Endometrium (tissue), 2 donors: ENCODE data around the gene SLC48A1.

Experiments used
- FAIRE-seq: peaks from 2 replicates; lab custom pipeline; 2012; peaks lifted over from hg19 to GRCh38; lab: Jason Lieb, UNC
- donor health status: control.
- donor health status: control.

The SLC48A1 gene

GRCh38 chr12:47773062-47773857 is at the start of gene SLC48A1:
Gene SLC48A1 (plus strand): TSS chr12:47773238. CDS start chr12:47773305, 67 bp downstream.
- no peak for FAIRE-seq

GRCh38 chr12:47725091-47725772 is 47.8 kb upstream of the SLC48A1 start, which contains the start of gene ENDOU:
Gene ENDOU (minus strand): TSS chr12:47725490. CDS start chr12:47725413, 77 bp downstream.
- FAIRE-seq = no peak

DNA sequence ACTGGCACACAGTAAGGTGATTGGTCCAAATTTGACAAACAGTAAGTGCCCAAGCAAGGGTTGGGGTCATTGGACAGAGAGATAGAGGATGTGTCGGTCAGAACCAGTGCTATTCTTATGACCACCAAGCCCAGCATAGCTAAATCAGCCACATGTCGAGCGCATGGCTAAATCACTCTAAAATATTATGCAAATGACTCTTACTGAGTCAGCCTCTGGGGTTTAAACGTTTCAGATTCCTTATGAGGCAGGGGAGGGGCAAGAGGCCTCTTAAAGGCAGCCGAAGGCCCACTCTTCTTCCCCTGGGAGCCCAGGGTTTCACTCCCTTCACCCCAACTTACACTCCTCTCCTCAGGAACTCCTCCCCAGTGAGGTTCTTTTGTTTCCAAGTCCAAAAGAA is 47.1 kb upstream of the SLC48A1 start:
- FAIRE-seq = no peak

- FAIRE-seq = no peak
Measured at GRCh38 chr12:47729233-47729632, 43.8 kb upstream of the SLC48A1 start.

GRCh38 chr12:47730341-47730744 is 42.7 kb upstream of the SLC48A1 start:
- no peak for FAIRE-seq

- FAIRE-seq = no peak
Measured at GRCh38 chr12:47731723-47732122, 41.3 kb upstream of the SLC48A1 start.

- no peak for FAIRE-seq
Measured at GRCh38 chr12:47732504-47732903, 40.5 kb upstream of the SLC48A1 start.

DNA sequence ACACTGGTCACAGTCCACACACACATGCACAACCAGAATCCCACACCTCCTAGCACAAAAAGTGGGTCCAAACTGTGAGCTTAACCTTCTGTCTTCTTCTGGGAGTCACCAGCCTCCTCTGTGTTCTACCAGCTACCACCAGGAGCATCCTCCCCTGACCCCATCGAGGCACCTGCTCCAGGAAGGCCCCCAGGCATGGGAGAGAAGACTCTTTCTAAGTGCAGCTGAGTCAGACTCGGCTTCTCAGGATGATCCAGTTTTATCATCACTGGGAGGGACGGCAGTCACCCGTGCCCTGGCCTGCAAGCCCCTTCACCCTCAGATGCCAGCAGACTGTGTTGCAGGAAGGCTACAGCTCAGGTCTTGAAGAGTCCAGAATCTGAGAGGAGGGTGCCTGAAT is 39.9 kb upstream of the SLC48A1 start:
- no peak for FAIRE-seq

DNA sequence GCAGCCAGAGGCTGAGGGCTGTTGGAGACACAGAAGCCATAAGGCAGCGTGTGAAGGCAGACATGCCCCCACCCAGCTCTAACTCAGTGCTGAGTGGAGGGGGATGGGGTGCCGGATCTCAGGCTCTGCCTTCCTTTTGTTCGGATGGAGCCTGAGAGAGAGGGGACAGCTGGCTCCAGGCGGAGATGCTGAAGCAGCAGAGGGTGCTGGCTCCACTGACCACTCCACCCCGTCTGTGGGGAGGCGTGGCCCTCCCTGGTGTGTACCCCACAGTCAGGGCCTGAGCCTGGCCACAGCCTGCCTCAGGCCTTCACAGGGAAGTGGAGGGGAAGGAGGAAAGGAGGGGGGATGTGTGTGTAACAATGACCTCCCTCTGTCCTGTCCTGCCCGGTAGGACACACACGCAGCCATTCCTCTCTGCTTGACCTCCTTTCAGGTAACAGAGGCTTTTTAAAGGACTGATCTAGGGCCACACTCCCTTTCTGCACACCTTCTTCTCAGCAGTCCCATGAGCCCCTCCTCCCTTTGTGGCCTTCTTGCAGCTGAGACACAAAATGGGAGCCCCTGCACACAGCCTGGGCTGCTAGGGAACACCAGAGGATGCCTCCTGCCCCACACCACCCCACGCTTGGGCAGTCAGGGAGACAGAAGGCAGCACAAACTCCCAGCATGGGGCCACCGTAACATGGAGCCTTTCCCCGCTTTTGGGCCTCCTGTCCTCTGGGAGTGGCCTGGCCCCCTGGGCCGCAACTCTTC is 38.1 kb upstream of the SLC48A1 start:
- FAIRE-seq = no peak

DNA sequence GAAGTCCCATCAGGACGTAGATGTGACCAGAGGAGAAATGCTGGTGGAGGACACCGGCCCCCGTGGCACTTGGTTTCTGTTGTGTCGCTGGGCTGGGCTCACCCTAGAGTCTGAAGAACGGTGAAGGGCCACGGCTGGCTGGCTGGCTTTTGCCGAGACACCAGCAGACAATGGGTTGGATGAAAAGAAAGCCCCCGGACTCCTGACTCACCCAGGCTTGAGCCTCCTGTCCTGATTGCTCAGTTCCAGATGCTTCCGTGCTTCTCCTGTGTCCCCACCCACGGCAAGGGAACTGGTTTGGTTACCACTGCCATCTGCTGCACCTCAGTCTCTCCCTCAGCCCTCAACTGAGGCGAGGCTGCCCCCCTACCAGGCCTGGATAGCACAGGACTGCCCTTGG is 37.4 kb upstream of the SLC48A1 start:
- no peak for FAIRE-seq

DNA sequence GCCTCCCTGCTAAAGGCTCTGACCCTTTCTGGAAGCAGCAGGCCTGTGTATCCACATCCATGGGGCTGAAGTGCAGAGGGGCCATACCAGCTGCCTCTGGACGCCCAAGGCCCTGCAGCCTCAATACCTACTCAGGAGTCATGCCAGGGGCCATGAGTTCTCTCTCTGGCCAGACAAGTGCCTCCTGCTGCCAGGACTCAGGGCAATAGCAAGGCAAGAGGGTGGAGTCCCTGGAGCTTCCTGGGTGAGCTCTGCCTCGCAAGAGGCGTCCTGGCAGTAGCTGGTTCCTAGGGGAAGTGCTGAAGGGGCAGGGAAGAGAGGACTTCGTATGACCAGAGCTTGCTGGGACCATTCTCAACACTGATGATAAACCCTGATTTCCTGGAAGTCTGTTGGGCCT is 36.8 kb upstream of the SLC48A1 start:
- no peak for FAIRE-seq

DNA sequence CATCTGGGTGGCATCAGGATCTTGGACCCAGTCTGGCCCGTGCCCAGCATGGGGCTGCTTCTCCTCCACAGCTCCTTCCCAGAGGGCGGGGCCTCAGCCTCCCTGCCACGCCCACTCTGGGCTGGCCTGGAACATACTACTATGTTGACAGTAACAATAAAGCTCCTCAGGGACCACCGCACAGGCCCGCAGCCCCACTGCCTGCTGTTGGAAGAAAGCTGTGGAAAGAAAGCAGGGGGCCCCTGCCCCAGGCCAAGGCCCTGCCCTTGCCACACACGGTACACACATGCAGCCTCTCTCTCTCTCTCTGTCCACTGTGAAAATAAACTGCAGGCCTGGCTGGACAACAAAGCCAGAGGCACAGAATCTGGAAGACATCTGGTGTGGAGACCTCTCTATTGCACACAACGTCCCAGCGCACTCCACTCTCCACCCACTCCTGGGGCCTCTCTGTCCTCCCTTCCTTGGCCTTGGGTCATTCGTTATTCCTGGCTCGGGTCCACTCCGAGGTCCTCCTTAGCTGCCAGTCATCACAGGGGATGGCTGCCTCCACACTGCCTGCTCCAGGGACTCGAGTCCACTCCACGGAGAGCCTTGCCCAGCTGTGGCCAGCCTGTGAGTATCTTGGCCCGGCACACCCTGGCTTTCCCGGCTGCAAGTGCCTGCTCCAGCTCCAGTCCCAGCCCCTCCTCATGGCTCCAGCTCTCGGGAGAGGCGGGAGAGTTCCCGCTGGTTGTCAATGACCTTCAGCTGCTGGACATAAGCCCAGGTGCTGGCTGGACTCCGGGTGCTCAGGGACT is 36.0 kb upstream of the SLC48A1 start:
- no peak for FAIRE-seq

DNA sequence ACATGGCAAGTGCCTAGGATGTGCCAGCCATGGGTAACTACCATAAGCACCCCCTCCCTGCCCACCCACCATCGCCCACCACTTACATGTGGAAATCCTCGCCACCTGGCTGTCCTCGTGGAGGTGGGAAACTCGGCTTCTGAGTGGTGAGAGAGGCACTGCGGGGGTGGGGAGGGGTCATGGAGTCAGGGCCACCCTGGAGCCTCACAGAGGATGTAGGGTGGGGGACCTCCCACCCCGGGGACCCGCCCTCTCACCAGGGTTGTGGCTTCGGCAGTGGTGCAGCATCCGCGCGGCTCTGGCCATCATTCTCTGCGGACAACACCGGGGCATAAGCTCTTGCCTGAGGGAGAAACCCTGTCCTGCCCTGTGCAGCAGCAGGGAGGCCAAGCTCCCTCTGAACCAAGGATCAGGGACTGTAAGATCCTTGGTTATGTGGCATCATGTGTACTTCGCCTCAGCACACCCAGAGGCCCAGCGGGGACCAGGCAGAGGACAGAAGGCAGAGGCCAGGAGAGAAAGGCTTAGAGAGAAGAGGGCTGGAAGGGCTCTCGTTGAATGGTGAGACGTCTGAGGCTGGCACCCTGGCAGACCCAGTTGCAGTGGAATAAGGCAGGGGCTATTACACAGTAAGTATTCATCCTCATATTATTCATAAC is 35.0 kb upstream of the SLC48A1 start:
- FAIRE-seq = no peak

- FAIRE-seq = no peak
Measured at GRCh38 chr12:47739297-47739696, 33.7 kb upstream of the SLC48A1 start.

- no peak for FAIRE-seq
Measured at GRCh38 chr12:47739979-47740378, 33.1 kb upstream of the SLC48A1 start.

GRCh38 chr12:47740606-47741339 is 32.3 kb upstream of the SLC48A1 start:
- FAIRE-seq = no peak

DNA sequence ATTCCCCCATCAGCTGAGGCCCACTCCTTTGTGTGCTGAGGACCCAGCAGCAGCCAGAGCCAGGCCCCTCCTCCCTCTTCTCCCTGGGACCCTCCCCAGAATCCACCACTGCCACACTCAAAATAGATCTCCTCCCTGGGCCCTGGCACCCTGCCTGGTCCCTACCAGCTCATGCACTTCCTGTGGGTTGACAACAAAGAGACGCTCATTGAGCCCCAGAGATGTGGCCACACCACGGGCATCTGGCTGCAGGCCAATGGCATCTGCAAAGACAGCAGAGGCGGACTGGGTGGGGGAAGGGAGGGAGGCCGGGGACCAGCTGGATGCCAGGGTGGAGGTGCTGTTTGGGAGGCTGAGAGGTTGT is 31.7 kb upstream of the SLC48A1 start:
- FAIRE-seq = no peak

DNA sequence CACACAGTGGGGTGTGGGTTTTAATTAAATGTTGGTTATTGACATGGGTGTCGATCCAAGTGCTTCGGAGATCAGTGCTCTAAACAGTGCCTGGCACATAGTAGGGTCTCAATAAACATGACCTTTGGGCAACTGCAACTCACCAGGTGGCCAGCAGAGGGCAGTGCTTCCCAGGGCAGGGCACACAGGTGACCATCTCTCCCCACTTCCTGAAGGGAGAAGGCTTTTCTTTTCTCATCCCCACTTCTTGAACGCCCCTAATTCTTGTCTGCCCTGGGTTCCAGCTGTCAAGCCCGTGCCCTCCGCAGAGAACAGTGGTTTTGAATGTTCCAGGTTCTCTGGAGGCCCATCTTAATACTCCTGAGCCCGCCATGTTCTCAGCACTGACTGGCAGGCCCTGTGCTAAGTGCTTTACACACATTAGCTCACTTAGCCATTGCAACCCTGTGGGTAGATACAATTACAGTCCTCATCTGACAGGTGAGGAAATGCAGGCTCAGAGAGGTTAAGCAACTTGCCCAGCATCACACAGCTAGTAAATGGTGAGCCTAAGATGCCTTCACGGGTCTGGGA is 30.7 kb upstream of the SLC48A1 start:
- no peak for FAIRE-seq

- FAIRE-seq = no peak
Measured at GRCh38 chr12:47743311-47743860, 29.7 kb upstream of the SLC48A1 start.

- no peak for FAIRE-seq
Measured at GRCh38 chr12:47744005-47744651, 28.9 kb upstream of the SLC48A1 start.
